ENCODE data around the gene MTA1. TPM values are rescaled to one million over a fixed set of nuclear protein-coding genes. Genes with fewer than 3 reads are reported as not detected.

Gene MTA1
- total RNA-seq, 1 donor from 2014 or later = 23.5 TPM

DNA sequence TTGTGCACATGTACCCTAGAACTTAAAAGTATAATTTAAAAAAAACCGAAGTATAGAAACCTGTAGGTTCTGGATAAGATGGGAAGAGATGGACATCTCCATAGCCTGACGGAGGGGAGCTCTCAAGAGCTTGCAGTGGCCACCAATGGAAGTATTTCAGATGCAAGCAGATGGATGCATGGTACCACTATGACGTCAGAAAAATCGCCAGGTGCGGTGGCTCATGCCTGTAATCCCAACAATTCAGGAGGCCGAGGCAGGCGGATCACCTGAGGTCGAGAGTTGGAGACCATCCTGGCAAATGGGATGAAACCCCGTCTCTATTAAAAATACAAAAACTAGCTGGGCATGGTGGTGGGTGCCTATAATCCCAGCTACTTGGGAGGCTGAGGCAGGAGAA is 17.9 kb upstream of the MTA1 start:
- DNase-seq (ENCODE audit: low read depth in 2 of 2) = no peak

- no peak for DNase-seq (ENCODE audit: low read depth in 2 of 2)
Measured at GRCh38 chr14:105408592-105408991, 11.0 kb upstream of the MTA1 start.

- DNase-seq (ENCODE audit: low read depth in 2 of 2) = no peak
Measured at GRCh38 chr14:105409364-105409763, 10.3 kb upstream of the MTA1 start.

- no peak for DNase-seq (ENCODE audit: low read depth in 2 of 2)
Measured at GRCh38 chr14:105410642-105411016, 9.0 kb upstream of the MTA1 start.

GRCh38 chr14:105411017-105411941 is 8.3 kb upstream of the MTA1 start:
- DNase-seq (ENCODE audit: low read depth in 2 of 2) = peak in 1 of 2 donors; percentile 53

DNA sequence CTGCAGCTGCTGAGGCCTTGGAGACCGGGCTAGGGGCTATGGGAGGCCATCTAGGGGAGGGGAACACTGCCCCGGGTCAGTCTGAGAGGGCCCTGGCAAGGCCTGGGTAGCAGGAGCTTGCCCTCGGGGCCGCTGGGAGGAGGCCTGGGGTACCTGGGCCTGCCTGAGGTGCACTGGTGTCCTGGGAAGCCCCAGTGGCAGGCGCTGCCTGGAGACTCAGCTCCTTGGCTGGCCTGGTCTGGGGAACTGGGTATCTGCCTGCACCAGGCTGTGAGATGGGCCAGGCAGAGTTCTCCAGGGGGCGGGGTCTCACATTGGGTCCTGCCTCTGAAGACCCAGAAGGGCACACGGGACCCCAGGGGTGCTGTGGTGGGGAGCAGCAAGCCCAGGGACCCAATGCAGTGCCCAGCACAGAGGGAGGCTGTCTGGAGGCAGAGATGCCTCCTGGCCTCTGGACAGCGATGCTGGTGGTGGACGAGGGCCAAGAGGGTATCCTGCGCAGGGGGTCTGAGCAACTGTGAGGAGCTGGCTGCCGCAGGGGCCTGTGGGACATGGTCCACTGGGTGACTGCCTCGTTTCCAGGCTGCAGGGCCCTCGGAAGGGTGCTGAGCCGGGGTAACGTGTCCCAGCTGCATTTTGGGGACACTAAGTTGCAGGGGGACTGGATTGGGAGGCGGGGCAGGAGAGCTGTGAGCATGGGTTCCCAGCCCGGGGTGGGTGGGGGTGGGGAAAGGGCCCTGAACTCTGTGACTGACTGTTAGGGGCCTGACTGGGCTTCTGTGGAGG is 7.4 kb upstream of the MTA1 start:
- DNase-seq (ENCODE audit: low read depth in 2 of 2) = no peak

DNA sequence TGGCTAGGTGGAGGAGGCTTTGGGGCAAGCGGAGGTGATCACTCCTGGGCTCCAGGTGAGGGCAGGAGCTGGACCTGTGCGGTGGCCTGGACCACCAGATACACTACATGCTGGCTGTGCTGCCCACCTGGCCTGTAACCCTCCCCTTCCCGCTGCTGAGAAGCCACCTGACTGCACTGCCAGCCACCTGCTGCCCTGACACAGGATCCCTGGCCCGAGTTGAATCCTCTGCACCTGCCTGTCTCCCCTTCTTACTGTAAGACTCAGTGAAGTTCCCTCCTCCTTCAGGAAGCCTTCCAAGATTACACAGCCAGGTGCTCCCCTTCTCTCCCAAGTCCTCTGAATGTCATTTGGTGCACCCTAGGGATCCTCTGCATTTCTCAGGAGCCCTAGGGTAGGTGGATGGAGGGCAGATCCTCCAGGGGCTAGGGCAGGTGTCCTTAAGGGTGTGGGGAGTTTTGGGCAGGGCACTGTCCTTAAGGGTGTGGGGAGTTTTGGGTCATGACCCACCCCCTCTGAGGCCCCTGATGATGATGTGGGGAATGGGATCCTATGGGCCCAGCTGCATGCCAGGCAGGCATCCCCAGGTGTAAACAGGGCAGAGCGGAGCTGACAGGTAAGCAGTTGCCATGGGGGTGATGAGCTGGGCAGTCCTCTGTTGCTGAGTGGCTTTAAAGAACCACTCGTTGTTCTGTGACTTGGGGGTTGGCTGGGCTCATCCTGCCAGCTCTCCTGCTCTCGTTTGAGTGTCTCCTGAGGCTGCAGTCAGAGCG is 6.7 kb upstream of the MTA1 start:
- DNase-seq (ENCODE audit: low read depth in 2 of 2) = no peak

GRCh38 chr14:105413544-105413886 is 6.1 kb upstream of the MTA1 start:
- no peak for DNase-seq (ENCODE audit: low read depth in 2 of 2)

DNA sequence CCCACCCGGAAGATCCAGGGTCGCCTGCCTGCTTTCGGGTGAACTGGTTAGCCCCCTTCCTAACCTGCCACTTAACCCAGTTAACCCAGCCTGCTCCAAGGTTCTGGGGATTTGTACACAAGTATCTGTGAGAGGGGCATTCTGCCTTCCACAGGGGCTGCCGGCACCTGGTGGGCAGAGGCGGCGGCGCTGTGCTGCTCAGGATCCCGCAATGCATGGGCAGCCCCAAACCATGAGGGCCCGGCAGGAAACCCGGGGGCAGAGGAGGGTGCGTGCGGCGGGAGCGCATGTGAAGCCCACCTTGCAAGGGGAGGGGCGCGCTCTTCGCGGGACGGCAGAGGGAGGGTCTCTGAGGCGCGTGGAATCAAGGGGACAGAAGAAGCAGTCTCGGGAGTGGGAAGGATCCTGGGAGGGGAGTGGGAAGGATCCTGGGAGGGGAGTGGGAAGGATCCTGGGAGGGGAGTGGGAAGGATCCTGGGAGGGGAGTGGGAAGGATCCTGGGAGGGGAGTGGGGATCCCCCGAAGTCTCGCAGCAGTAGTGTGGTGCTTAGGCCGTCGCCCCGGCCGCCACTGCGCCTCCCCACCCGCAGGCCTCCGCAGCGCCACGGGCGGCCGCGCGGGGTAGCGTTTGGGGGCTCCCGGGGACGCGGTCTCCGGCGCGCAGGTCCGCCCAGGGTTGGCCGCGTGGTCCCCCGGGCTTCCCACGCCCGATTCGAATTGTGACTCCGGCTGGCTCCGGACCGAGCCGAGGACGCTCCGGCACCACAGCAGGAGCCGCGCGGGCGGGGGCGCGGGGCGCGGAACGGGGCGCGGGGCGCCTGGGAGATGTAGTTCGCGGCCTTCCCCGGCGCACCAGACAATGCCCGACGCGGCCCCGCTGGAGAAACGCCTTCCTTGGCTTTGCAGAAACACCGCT is 4.9 kb upstream of the MTA1 start:
- peak in 1 of 2 donors; percentile 65 for DNase-seq (ENCODE audit: low read depth in 2 of 2)

- no peak for DNase-seq (ENCODE audit: low read depth in 2 of 2)
Measured at GRCh38 chr14:105415481-105416428, 3.9 kb upstream of the MTA1 start.

DNA sequence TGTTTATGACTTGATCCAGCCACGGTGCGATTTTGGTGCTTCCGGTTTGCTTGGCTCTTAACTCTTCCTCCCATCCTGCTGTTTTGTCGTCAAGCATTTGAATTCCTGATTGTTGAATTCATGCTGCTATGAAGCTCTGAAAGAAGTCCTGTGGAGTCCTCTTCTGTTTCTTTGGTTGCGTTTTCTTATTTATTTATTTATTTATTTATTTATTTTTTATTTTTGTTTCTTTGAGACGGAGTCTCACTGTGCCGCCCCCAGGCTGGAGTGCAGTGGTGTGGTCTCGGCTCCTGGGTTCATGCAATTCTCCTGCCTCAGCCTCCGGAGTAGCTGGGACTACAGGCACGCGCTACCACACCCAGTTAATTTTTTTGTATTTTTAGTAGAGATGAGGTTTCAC is 3.0 kb upstream of the MTA1 start:
- DNase-seq (ENCODE audit: low read depth in 2 of 2) = no peak

DNA sequence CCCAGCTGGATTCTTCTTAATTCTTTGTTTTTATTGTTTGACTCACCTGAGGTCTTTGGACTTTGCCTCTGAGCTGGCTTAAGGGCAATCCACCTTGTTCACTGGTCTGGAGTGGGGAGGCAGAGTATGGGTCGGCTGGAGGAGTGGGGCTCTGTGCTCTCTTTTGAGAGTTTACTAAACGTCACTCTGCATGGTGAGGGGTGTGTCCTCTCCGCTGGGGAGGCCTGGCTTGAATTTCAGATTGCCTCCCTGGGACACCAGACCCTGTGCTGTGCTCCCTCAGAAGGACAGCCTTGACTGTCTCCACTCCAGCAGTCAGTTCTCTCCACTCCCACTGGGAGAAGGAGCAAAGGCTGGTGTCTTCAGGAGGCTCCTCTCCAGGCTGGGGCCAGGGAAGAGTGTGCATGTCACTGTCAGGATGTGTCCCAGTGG is 1.9 kb upstream of the MTA1 start:
- no peak for DNase-seq (ENCODE audit: low read depth in 2 of 2)

GRCh38 chr14:105418269-105419194 is 1.1 kb upstream of the MTA1 start:
- no peak for DNase-seq (ENCODE audit: low read depth in 2 of 2)

GRCh38 chr14:105420101-105420973 is 710 bp downstream of the MTA1 start:
- no peak for DNase-seq (ENCODE audit: low read depth in 2 of 2)

DNA sequence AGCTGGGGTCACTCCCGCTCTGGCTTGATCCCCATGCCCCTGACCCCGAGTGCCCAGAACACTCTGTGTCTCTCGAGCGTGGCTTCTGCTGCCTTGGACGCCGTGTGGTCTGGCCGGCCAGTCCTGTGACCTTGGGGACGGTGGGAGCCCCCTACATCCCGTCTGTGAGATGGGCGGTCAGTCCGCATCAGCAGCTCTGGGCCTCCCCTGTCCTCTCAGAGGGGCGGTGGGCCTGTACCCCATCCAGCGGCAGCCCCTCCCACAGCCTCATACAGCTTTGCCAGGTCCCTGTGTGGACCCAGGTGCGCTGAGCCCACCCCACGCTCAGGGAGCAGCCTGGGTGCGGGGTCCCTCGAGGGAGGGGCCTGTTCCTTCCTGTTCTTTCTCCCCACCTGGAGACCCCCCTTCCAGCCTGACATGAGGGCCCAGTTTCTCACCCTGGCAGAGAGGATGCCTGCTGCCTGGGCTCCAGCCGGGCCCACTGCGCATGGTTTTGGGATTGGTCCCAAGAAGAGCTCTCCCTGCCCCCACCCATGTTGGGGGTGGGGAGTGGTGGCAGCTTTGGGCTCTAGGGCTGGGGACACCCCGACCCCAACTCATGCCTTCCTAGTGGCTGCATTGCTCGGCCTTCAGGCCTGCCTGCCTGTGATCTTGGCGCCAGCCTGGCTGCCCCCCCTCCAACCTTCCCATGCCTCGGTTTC is 1.5 kb downstream of the MTA1 start:
- no peak for DNase-seq (ENCODE audit: low read depth in 2 of 2)

GRCh38 chr14:105421723-105422615 is 2.3 kb downstream of the MTA1 start:
- no peak for DNase-seq (ENCODE audit: low read depth in 2 of 2)
